Measurements from ENCODE around the gene ACAA2. TPM values are rescaled to one million over a fixed set of nuclear protein-coding genes. Genes with fewer than 3 reads are reported as not detected.

ACAA2 gene
- total RNA-seq, 1 experiment from 2014 or later, result 6.5 TPM

- H3K9me2 ChIP-seq (replicated peaks; ENCODE audit: low read length), result no peaks in the 10 kb centered on the region
- ChIA-PET POLR2A (ENCODE audit: unreplicated experiment) (no interaction called here), CTCF (no interaction called here)
- H3K36me3 ChIP-seq (ENCODE audit: low read depth, low read length), result no peaks in the 10 kb centered on the region
- H3K9me3 ChIP-seq (ENCODE audit: low read length), result no peaks in the 10 kb centered on the region
- H4K20me1 ChIP-seq (ENCODE audit: low read length), result no peaks in the 10 kb centered on the region
- H3K79me2 ChIP-seq (ENCODE audit: low read length), result no peaks in the 10 kb centered on the region
- H3F3A ChIP-seq (ENCODE audit: low read length, unreplicated experiment), result no peaks in the 10 kb centered on the region
- no peak overlapping the region for H3K27ac ChIP-seq (ENCODE audit: low read length)
- H3K9ac ChIP-seq (ENCODE audit: low read length), result no peak overlapping the region
- H3K4me3 ChIP-seq (ENCODE audit: low read length), result no peak overlapping the region
- ATAC-seq (no peak), DNase-seq (peak; percentile 6)
- H2AFZ ChIP-seq (ENCODE audit: low read length), result no peak overlapping the region
- intact Hi-C loops (cut with micrococcal nuclease), result no loop called here
- BruUV-seq (replicated peaks), result no TSS peak
- TF ChIP-seq EZH2 (IDR thresholded peaks at IDR 0.05; ENCODE audit: low read length, unreplicated experiment), result no peak
- no peak for TF ChIP-seq EZH2phosphoT487 (IDR thresholded peaks at IDR 0.05; ENCODE audit: borderline replicate concordance, low read length)
- no peak for TF ChIP-seq CTCF (conservative IDR thresholded peaks at IDR 0.05; ENCODE audit: low read depth, low read length)
- no peaks in the 10 kb centered on the region for H3K4me1 ChIP-seq (ENCODE audit: insufficient read depth, low read length)
- H3K4me2 ChIP-seq (ENCODE audit: low read length), result no peak overlapping the region
- no peaks in the 10 kb centered on the region for H3K27me3 ChIP-seq (ENCODE audit: low read length)
These were observed 65.5 kb downstream of the ACAA2 start for GRCh38 chr18:49747876-49748275.

GRCh38 chr18:49745045-49746014, 68.0 kb downstream of the ACAA2 start:
- H3K27me3 ChIP-seq (ENCODE audit: low read length), result no peaks in the 10 kb centered on the region
- ATAC-seq (no peak), DNase-seq (no peak)
- H3F3A ChIP-seq (ENCODE audit: low read length, unreplicated experiment), result no peaks in the 10 kb centered on the region
- H3K36me3 ChIP-seq (ENCODE audit: low read depth, low read length), result no peaks in the 10 kb centered on the region
- H3K9me2 ChIP-seq (replicated peaks; ENCODE audit: low read length), result no peaks in the 10 kb centered on the region
- H3K9ac ChIP-seq (ENCODE audit: low read length), result no peak overlapping the region
- H3K27ac ChIP-seq (ENCODE audit: low read length), result no peak overlapping the region
- no peaks in the 10 kb centered on the region for H3K79me2 ChIP-seq (ENCODE audit: low read length)
- H4K20me1 ChIP-seq (ENCODE audit: low read length), result no peaks in the 10 kb centered on the region
- no peaks in the 10 kb centered on the region for H3K9me3 ChIP-seq (ENCODE audit: low read length)
- H3K4me3 ChIP-seq (ENCODE audit: low read length), result no peak overlapping the region
- no peak overlapping the region for H3K4me2 ChIP-seq (ENCODE audit: low read length)
- intact Hi-C loops (cut with micrococcal nuclease), result no loop called here
- POLR2A ChIA-PET (ENCODE audit: unreplicated experiment), result no interaction called here
- H2AFZ ChIP-seq (ENCODE audit: low read length), result no peak overlapping the region
- H3K4me1 ChIP-seq (ENCODE audit: insufficient read depth, low read length), result no peaks in the 10 kb centered on the region
- no peak for TF ChIP-seq EZH2phosphoT487 (IDR thresholded peaks at IDR 0.05; ENCODE audit: borderline replicate concordance, low read length)
- TF ChIP-seq CTCF (conservative IDR thresholded peaks at IDR 0.05; ENCODE audit: low read depth, low read length), result no peak
- TF ChIP-seq EZH2 (IDR thresholded peaks at IDR 0.05; ENCODE audit: low read length, unreplicated experiment), result no peak
- CTCF ChIA-PET, result no interaction called here
- no TSS peak for BruUV-seq (replicated peaks)

GRCh38 chr18:49744376-49745008, 68.8 kb downstream of the ACAA2 start:
- intact Hi-C loops (cut with micrococcal nuclease), result no loop called here
- no peak for ATAC-seq
- Histone ChIP-seq H3K27ac (ENCODE audit: low read length) (no peak overlapping the region), H3K27me3 (ENCODE audit: low read length) (no peaks in the 10 kb centered on the region), H3K4me2 (ENCODE audit: low read length) (no peak overlapping the region), H4K20me1 (ENCODE audit: low read length) (no peaks in the 10 kb centered on the region), H3K9me3 (ENCODE audit: low read length) (no peaks in the 10 kb centered on the region), H3K9me2 (replicated peaks; ENCODE audit: low read length) (no peaks in the 10 kb centered on the region), H3K4me3 (ENCODE audit: low read length) (no peak overlapping the region), H3K79me2 (ENCODE audit: low read length) (no peaks in the 10 kb centered on the region), H3K4me1 (ENCODE audit: insufficient read depth, low read length) (no peaks in the 10 kb centered on the region), H2AFZ (ENCODE audit: low read length) (no peak overlapping the region), H3K36me3 (ENCODE audit: low read depth, low read length) (no peaks in the 10 kb centered on the region), H3K9ac (ENCODE audit: low read length) (no peak overlapping the region), H3F3A (ENCODE audit: low read length, unreplicated experiment) (no peaks in the 10 kb centered on the region)
- CTCF ChIA-PET, result no interaction called here
- no peak for DNase-seq
- POLR2A ChIA-PET (ENCODE audit: unreplicated experiment), result no interaction called here
- BruUV-seq (replicated peaks), result no TSS peak
- no peak for TF ChIP-seq EZH2phosphoT487 (IDR thresholded peaks at IDR 0.05; ENCODE audit: borderline replicate concordance, low read length)
- TF ChIP-seq EZH2 (IDR thresholded peaks at IDR 0.05; ENCODE audit: low read length, unreplicated experiment), result no peak
- no peak for TF ChIP-seq CTCF (conservative IDR thresholded peaks at IDR 0.05; ENCODE audit: low read depth, low read length)
